Measurements from ENCODE around the gene TNK2.
"Not testable (repeated sequence)": the region's sequence is repeated elsewhere in the genome, so short reads cannot be mapped to it uniquely, and the experiment has no call there.

DNA sequence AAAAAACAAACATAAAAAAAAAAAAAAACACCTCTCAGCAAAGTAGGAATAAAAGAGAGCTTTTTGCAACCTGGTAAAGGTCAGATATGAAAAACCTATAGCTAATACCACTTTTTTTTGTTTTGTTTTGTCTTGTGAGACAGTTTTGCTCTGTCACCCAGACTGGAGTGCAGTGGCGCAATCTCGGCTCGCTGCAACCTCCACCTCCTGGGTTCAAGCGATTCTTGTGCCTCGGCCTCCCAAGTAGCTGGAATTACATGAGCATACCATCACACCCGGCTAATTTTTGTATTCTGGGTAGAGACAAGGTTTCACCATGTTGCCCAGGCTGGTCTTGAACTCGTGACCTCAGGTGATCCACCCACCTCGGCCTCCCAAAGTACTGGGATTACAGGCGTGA lies 5.7 kb downstream of the TNK2 start:
- not testable (repeated sequence) for TF ChIP-seq CTCF, POLR2A (IDR thresholded peaks at IDR 0.05)
